T-helper 1 cell treated with Interleukin-12 subunit alpha and Interleukin-12 subunit beta and Interleukin-4 antibody, amounts not matched to agents 30 μg/mL and 1 μg/mL, for 36 hours (primary cell): ENCODE data around the gene PDYN.

Experiments used
- H3K27ac Mint-ChIP-seq: one replicate; pipeline ENCODE4 v1.8.0; 2021; ENCODE audit warnings: mild to moderate bottlenecking, mixed read lengths
- H3K27me3 Mint-ChIP-seq: one replicate; pipeline ENCODE4 v1.8.0; 2021; ENCODE audit warnings: low read depth, mixed read lengths
- H3K36me3 Mint-ChIP-seq: one replicate; pipeline ENCODE4 v1.8.0; 2021; ENCODE audit warnings: low read depth, mixed read lengths
- H3K4me1 Mint-ChIP-seq: one replicate; pipeline ENCODE4 v1.8.0; 2021; ENCODE audit warnings: low read depth, mixed read lengths
- H3K4me3 Mint-ChIP-seq: one replicate; pipeline ENCODE4 v1.8.0; 2021; ENCODE audit warnings: mild to moderate bottlenecking, moderate library complexity, mixed read lengths
- H3K9me3 Mint-ChIP-seq: one replicate; pipeline ENCODE4 v1.8.0; 2021; ENCODE audit warnings: mixed read lengths

PDYN gene

GRCh38 chr20:1950836-1951235 lies 43.0 kb downstream of the PDYN start:
- Mint-ChIP-seq H3K4me1 (peaks cover 1% of the 10 kb centered on the region), H3K9me3 (no peaks in the 10 kb centered on the region), H3K36me3 (no peaks in the 10 kb centered on the region), H3K4me3 (no peak overlapping the region), H3K27ac (no peak overlapping the region), H3K27me3 (peaks cover 25% of the 10 kb centered on the region)

- Mint-ChIP-seq H3K4me1 (peaks cover 1% of the 10 kb centered on the region), H3K27ac (no peak overlapping the region), H3K9me3 (no peaks in the 10 kb centered on the region), H3K4me3 (no peak overlapping the region), H3K27me3 (peaks cover 26% of the 10 kb centered on the region), H3K36me3 (no peaks in the 10 kb centered on the region)
Observed at GRCh38 chr20:1949347-1950100, 44.3 kb downstream of the PDYN start.

DNA sequence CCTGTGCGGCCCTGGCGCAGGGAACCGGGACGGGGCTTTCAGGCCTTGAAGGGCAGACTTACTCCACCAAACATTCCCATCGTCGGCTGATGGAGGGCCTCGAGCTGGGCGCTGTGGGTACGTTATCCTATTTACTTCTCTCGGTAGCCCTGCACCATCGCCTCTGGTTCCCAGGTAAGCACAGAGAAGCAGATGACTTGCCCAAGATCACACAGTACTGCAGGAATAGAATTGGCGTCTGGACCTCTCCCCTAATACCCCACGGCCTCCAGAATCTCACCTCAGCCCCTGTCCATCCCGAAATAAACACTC lies 46.4 kb downstream of the PDYN start:
- Mint-ChIP-seq H3K27ac (no peak overlapping the region), H3K4me3 (no peak overlapping the region), H3K36me3 (no peaks in the 10 kb centered on the region), H3K9me3 (no peaks in the 10 kb centered on the region), H3K27me3 (peaks cover 36% of the 10 kb centered on the region), H3K4me1 (peaks cover 1% of the 10 kb centered on the region)

GRCh38 chr20:1946762-1947534 lies 46.9 kb downstream of the PDYN start:
- Mint-ChIP-seq H3K36me3 (no peaks in the 10 kb centered on the region), H3K27me3 (peaks cover 36% of the 10 kb centered on the region), H3K27ac (no peak overlapping the region), H3K9me3 (no peaks in the 10 kb centered on the region), H3K4me3 (no peak overlapping the region), H3K4me1 (peaks cover 1% of the 10 kb centered on the region)

GRCh38 chr20:1946442-1946761 lies 47.5 kb downstream of the PDYN start:
- Mint-ChIP-seq H3K27ac (no peak overlapping the region), H3K4me1 (peaks cover 1% of the 10 kb centered on the region), H3K36me3 (no peaks in the 10 kb centered on the region), H3K27me3 (peaks cover 36% of the 10 kb centered on the region), H3K4me3 (no peak overlapping the region), H3K9me3 (no peaks in the 10 kb centered on the region)

GRCh38 chr20:1945660-1946059 lies 48.2 kb downstream of the PDYN start:
- Mint-ChIP-seq H3K4me1 (peaks cover 1% of the 10 kb centered on the region), H3K27ac (no peak overlapping the region), H3K36me3 (no peaks in the 10 kb centered on the region), H3K4me3 (no peak overlapping the region), H3K27me3 (peaks cover 36% of the 10 kb centered on the region), H3K9me3 (no peaks in the 10 kb centered on the region)

- Mint-ChIP-seq H3K27me3 (peaks cover 36% of the 10 kb centered on the region), H3K27ac (no peak overlapping the region), H3K36me3 (no peaks in the 10 kb centered on the region), H3K9me3 (no peaks in the 10 kb centered on the region), H3K4me3 (no peak overlapping the region), H3K4me1 (peaks cover 1% of the 10 kb centered on the region)
Observed at GRCh38 chr20:1945134-1945618, 48.7 kb downstream of the PDYN start.

- H3K27ac Mint-ChIP-seq, result no peak overlapping the region
- no peak overlapping the region for H3K4me3 Mint-ChIP-seq
- peaks cover 36% of the 10 kb centered on the region for H3K27me3 Mint-ChIP-seq
Observed at GRCh38 chr20:1944345-1945091, 49.3 kb downstream of the PDYN start.

DNA sequence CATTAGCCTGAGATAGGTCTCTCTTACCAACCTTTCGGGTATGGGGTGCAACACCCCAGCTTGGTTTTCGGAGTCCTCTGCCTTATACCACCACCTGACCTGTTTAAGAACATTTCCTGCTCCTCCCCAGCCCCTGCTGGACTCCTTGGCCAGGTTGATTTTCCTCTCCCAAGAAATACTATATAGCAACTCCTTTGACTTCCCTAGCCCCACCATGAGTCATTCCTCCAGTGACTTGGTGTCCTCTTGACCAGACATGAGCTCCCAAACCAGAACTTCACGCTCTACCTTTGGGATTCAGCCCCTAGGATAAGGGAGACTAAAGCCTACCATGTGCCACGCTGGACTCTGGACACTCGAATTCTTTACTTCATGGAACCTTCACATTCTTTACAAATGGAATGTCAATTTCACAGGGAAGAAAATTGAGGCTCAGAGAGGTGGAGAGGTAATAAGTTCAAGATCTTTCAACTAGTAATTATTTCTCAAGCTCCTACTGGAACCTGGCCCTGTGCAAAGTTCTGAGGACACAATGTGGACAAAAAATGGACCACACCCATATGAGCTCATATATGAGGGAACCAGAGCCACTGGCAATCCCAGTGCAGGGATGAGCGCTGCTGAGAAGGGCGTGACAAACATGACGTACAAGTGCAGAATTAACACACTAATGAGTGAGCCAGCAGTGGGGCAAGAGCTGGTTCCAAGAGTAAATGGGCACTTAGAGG lies 50.4 kb downstream of the PDYN start:
- no peaks in the 10 kb centered on the region for H3K36me3 Mint-ChIP-seq
- H3K4me3 Mint-ChIP-seq, result no peak overlapping the region
- H3K27ac Mint-ChIP-seq, result no peak overlapping the region
- H3K4me1 Mint-ChIP-seq, result peaks cover 1% of the 10 kb centered on the region
- peaks cover 30% of the 10 kb centered on the region for H3K27me3 Mint-ChIP-seq
- H3K9me3 Mint-ChIP-seq, result no peaks in the 10 kb centered on the region

More at GRCh38 chr20:1944345-1945091, 49.3 kb downstream of the PDYN start:
- peaks cover 1% of the 10 kb centered on the region for H3K4me1 Mint-ChIP-seq
- H3K9me3 Mint-ChIP-seq, result no peaks in the 10 kb centered on the region
- no peaks in the 10 kb centered on the region for H3K36me3 Mint-ChIP-seq

DNA sequence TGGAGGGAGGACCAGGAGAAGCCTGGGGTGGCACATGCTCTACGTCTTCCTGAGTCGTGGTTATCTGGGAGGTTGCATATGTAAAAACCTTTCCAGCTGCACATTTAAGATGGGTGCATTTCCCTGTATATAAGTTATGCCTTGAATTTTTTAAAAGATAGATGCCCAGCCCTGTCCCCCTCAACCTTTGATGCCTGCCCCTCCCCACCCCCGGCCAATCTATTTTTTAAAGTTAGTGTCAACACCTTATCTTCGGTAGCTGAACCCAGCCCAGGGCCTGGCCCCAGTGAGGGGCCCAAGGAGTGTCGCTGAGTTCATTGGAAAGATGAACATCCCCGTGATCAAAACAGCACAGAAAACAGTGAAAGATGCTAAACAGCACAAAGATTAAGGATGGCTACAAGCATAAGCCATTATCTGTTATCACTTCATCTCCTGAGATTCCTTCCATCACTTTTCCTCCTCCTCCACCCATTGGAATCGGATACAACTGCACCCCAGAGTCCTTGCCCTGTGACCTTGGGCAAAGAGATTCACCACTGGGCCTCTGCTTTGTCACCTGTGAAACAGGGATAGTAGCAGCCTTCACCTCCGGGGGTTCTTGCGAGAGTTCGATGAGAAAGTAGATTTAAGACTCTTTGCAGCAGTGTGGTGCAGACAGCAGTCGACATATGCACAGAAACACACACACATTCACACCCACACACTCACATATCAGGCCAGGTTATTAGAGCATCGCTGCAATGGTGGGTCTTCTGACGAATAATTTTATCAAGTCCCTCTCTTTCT lies 51.2 kb downstream of the PDYN start:
- Mint-ChIP-seq H3K27ac (no peak overlapping the region), H3K36me3 (no peaks in the 10 kb centered on the region), H3K27me3 (peaks cover 24% of the 10 kb centered on the region)

DNA sequence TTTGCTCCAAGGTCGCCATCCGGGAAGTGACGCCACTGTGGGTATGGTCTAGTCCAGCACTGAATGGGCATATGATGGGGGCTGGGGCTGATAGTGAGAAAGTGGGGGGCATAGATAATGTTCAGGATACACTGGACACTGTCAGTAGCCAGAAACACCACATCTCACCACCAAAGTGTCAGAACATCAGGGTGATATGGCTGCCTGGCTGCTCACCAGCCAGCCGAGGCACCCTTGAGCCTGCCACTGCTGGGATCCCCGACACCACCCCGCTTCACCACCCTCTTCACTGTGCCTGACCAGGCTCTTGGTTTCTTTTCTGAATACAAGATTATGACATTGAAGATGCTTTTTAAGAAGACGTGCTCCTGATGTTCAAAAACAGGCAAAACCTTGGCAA lies 51.8 kb downstream of the PDYN start:
- no peak overlapping the region for H3K27ac Mint-ChIP-seq
- no peaks in the 10 kb centered on the region for H3K36me3 Mint-ChIP-seq
- peaks cover 22% of the 10 kb centered on the region for H3K27me3 Mint-ChIP-seq
- H3K9me3 Mint-ChIP-seq, result no peaks in the 10 kb centered on the region
- H3K4me3 Mint-ChIP-seq, result no peak overlapping the region
- H3K4me1 Mint-ChIP-seq, result peaks cover 1% of the 10 kb centered on the region

More for the DNA sequence above, 51.2 kb downstream of the PDYN start:
- Mint-ChIP-seq H3K4me1 (peaks cover 1% of the 10 kb centered on the region), H3K4me3 (no peak overlapping the region), H3K9me3 (no peaks in the 10 kb centered on the region)

DNA sequence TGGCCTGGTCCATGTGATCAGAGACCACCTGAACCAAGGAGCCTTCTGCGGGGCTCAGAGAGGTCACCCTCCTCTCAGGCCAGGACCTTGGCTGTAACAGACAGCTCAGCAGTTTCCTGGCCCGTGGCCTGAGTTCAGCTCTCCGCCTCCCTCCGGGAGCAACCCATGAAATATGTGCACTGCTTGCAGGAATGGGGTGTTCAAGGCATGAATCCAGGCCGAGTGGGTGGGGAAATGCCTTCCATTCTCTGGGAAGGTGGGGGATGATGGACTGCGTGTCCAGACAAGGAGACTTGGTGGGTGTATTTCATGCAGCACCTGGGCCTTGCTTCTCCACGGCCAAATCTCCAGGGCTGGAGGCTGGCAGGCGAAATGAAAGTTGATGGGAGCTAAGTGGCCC lies 52.6 kb downstream of the PDYN start:
- Mint-ChIP-seq H3K36me3 (no peaks in the 10 kb centered on the region), H3K27ac (no peak overlapping the region), H3K4me3 (no peak overlapping the region), H3K9me3 (no peaks in the 10 kb centered on the region), H3K27me3 (peaks cover 16% of the 10 kb centered on the region), H3K4me1 (no peaks in the 10 kb centered on the region)

DNA sequence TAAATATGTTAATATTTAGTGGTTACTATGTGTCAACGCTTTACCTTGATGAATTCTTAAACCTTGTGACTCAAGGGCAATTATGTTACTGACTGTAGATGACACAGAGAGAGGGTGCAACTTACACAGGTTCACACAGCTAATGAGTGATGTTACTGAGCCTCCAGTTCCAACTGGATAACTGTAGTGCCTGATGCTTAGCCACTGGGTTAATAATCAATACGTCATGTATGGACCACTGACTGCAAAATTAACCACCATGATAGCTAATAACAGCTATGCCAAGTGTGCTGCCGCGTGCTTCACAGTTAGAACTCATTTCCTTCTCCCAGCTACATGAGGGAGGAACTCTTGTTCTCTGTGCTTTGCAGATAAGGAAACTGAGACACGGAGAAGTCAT lies 53.3 kb downstream of the PDYN start:
- Mint-ChIP-seq H3K9me3 (no peaks in the 10 kb centered on the region), H3K4me3 (no peak overlapping the region), H3K4me1 (no peaks in the 10 kb centered on the region), H3K27me3 (peaks cover 13% of the 10 kb centered on the region), H3K36me3 (no peaks in the 10 kb centered on the region), H3K27ac (no peak overlapping the region)

DNA sequence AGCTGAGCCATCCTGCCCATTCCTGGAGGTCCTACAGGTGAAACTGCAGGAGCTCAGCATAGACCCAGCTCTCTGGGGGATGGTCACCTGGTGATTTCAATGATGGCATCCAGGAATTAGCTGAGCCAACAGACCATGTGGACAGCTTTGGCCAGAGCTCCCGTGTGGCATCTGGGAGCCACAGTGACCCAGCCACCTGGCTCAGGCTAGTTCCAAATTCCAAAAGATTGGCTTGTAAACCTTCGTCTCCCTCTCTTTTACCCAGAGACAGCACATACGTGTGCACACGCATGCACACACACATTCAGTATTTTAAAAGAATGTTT lies 54.6 kb downstream of the PDYN start:
- no peaks in the 10 kb centered on the region for H3K9me3 Mint-ChIP-seq

More for the DNA sequence above, 54.6 kb downstream of the PDYN start:
- H3K36me3 Mint-ChIP-seq, result no peaks in the 10 kb centered on the region
- no peak overlapping the region for H3K4me3 Mint-ChIP-seq
- H3K4me1 Mint-ChIP-seq, result no peaks in the 10 kb centered on the region
- H3K27me3 Mint-ChIP-seq, result peaks cover 8% of the 10 kb centered on the region
- H3K27ac Mint-ChIP-seq, result no peak overlapping the region
